ENCODE results near the gene MAB21L2. TPM values are rescaled to one million over a fixed set of nuclear protein-coding genes. Genes with fewer than 3 reads are reported as not detected.
"Not testable (repeated sequence)": the region's sequence is repeated elsewhere in the genome, so short reads cannot be mapped to it uniquely, and the experiment has no call there.

Gene MAB21L2
- total RNA-seq, 1 donor = 40.5 TPM

GRCh38 chr4:150546286-150546685 lies 35.7 kb upstream of the MAB21L2 start:
- H3K27ac ChIP-seq (ENCODE audit: low read depth, low read length) = no peak overlapping the region
- TF ChIP-seq, protein P1, sequence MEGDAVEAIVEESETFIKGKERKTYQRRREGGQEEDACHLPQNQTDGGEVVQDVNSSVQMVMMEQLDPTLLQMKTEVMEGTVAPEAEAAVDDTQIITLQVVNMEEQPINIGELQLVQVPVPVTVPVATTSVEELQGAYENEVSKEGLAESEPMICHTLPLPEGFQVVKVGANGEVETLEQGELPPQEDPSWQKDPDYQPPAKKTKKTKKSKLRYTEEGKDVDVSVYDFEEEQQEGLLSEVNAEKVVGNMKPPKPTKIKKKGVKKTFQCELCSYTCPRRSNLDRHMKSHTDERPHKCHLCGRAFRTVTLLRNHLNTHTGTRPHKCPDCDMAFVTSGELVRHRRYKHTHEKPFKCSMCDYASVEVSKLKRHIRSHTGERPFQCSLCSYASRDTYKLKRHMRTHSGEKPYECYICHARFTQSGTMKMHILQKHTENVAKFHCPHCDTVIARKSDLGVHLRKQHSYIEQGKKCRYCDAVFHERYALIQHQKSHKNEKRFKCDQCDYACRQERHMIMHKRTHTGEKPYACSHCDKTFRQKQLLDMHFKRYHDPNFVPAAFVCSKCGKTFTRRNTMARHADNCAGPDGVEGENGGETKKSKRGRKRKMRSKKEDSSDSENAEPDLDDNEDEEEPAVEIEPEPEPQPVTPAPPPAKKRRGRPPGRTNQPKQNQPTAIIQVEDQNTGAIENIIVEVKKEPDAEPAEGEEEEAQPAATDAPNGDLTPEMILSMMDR (IDR thresholded peaks at IDR 0.05; ENCODE audit: extremely low read depth, low read depth, low read length) = no peak
- H3K27me3 ChIP-seq (ENCODE audit: insufficient read depth, low read length) = no peaks in the 10 kb centered on the region
- H3K4me2 ChIP-seq (ENCODE audit: insufficient read depth, low read length) = no peak overlapping the region
- DNase-seq (ENCODE audit: insufficient read length, low spot score, missing footprints) = no peak
- H3K4me3 ChIP-seq (ENCODE audit: insufficient read depth, low read length) = no peak overlapping the region
- H3K79me2 ChIP-seq (ENCODE audit: insufficient read depth, low read length) = no peaks in the 10 kb centered on the region
- H2AFZ ChIP-seq (ENCODE audit: low read length) = no peak overlapping the region
- H4K20me1 ChIP-seq (ENCODE audit: insufficient read depth, low read length) = no peaks in the 10 kb centered on the region
- H3K9me3 ChIP-seq (ENCODE audit: low read depth, low read length) = no peaks in the 10 kb centered on the region
- H3K4me1 ChIP-seq (ENCODE audit: insufficient read depth, low read length) = no peaks in the 10 kb centered on the region
- no peaks in the 10 kb centered on the region for H3K36me3 ChIP-seq (ENCODE audit: insufficient read depth, low read length)

GRCh38 chr4:150547154-150547838 lies 34.7 kb upstream of the MAB21L2 start:
- Histone ChIP-seq H3K4me2 (ENCODE audit: insufficient read depth, low read length) (no peak overlapping the region), H2AFZ (ENCODE audit: low read length) (no peak overlapping the region), H3K79me2 (ENCODE audit: insufficient read depth, low read length) (no peaks in the 10 kb centered on the region), H3K4me1 (ENCODE audit: insufficient read depth, low read length) (no peaks in the 10 kb centered on the region), H3K27ac (ENCODE audit: low read depth, low read length) (no peak overlapping the region), H3K36me3 (ENCODE audit: insufficient read depth, low read length) (no peaks in the 10 kb centered on the region), H3K27me3 (ENCODE audit: insufficient read depth, low read length) (no peaks in the 10 kb centered on the region), H4K20me1 (ENCODE audit: insufficient read depth, low read length) (no peaks in the 10 kb centered on the region), H3K4me3 (ENCODE audit: insufficient read depth, low read length) (no peak overlapping the region), H3K9me3 (ENCODE audit: low read depth, low read length) (no peaks in the 10 kb centered on the region)
- no peak for DNase-seq (ENCODE audit: insufficient read length, low spot score, missing footprints)
- TF ChIP-seq, protein P1 (IDR thresholded peaks at IDR 0.05; ENCODE audit: extremely low read depth, low read depth, low read length) = no peak

GRCh38 chr4:150557811-150558210 lies 24.1 kb upstream of the MAB21L2 start:
- not testable (repeated sequence) for H3K9me3 ChIP-seq (ENCODE audit: low read depth, low read length); H3K4me3 ChIP-seq (ENCODE audit: insufficient read depth, low read length); H3K27ac ChIP-seq (ENCODE audit: low read depth, low read length); H3K79me2 ChIP-seq (ENCODE audit: insufficient read depth, low read length); H3K36me3 ChIP-seq (ENCODE audit: insufficient read depth, low read length); DNase-seq (ENCODE audit: insufficient read length, low spot score, missing footprints); H2AFZ ChIP-seq (ENCODE audit: low read length); H3K4me1 ChIP-seq (ENCODE audit: insufficient read depth, low read length); H4K20me1 ChIP-seq (ENCODE audit: insufficient read depth, low read length); H3K4me2 ChIP-seq (ENCODE audit: insufficient read depth, low read length); H3K27me3 ChIP-seq (ENCODE audit: insufficient read depth, low read length)

DNA sequence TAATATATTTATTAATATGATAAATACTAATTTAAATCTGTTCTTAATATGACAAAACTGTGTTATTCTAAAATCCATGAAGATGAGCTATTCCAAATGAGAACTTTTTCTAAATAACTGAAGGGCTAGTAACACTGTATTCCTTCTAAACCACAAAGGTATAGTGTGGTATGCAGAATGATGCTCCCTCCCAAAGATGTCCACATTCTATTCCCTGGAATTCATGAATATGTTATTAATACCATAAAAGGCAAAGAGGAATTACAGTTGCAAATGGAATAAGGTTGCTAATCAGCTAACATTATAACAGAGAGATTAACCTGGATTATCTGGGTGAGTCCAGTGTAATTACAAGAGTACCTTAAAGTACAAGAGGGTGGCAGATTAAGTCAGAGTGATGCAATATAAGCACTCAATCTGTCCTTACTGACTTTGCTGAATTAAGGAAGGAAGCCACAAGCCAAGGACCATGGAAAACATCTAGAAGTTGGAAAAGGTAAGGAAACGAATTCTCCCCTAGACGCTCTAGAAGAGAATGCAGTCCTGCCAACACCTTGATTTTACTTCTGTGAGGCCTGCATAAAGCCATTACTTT lies 20.7 kb upstream of the MAB21L2 start:
- DNase-seq (ENCODE audit: insufficient read length, low spot score, missing footprints) = no peak
- Histone ChIP-seq H3K9me3 (ENCODE audit: low read depth, low read length) (no peaks in the 10 kb centered on the region), H3K4me3 (ENCODE audit: insufficient read depth, low read length) (no peak overlapping the region), H3K4me1 (ENCODE audit: insufficient read depth, low read length) (no peaks in the 10 kb centered on the region), H3K4me2 (ENCODE audit: insufficient read depth, low read length) (no peak overlapping the region), H3K36me3 (ENCODE audit: insufficient read depth, low read length) (no peaks in the 10 kb centered on the region), H4K20me1 (ENCODE audit: insufficient read depth, low read length) (no peaks in the 10 kb centered on the region), H3K27me3 (ENCODE audit: insufficient read depth, low read length) (no peaks in the 10 kb centered on the region), H3K79me2 (ENCODE audit: insufficient read depth, low read length) (no peaks in the 10 kb centered on the region), H2AFZ (ENCODE audit: low read length) (no peak overlapping the region), H3K27ac (ENCODE audit: low read depth, low read length) (no peak overlapping the region)
- TF ChIP-seq, protein P1 (IDR thresholded peaks at IDR 0.05; ENCODE audit: extremely low read depth, low read depth, low read length) = no peak
